Measurements from ENCODE around the gene LRP5.

- TF ChIP-seq, protein P1, sequence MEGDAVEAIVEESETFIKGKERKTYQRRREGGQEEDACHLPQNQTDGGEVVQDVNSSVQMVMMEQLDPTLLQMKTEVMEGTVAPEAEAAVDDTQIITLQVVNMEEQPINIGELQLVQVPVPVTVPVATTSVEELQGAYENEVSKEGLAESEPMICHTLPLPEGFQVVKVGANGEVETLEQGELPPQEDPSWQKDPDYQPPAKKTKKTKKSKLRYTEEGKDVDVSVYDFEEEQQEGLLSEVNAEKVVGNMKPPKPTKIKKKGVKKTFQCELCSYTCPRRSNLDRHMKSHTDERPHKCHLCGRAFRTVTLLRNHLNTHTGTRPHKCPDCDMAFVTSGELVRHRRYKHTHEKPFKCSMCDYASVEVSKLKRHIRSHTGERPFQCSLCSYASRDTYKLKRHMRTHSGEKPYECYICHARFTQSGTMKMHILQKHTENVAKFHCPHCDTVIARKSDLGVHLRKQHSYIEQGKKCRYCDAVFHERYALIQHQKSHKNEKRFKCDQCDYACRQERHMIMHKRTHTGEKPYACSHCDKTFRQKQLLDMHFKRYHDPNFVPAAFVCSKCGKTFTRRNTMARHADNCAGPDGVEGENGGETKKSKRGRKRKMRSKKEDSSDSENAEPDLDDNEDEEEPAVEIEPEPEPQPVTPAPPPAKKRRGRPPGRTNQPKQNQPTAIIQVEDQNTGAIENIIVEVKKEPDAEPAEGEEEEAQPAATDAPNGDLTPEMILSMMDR (IDR thresholded peaks at IDR 0.05): no peak
- TF ChIP-seq POLR2A (IDR thresholded peaks at IDR 0.05): no peak
- TF ChIP-seq POLR2AphosphoS5 (IDR thresholded peaks at IDR 0.05): no peak
Observed at GRCh38 chr11:68302256-68302655, 10.1 kb upstream of the LRP5 start.
